NCI-H1436 (cell line): ENCODE data around the gene IRF5.

Source experiments
- DNase-seq: peaks from one replicate; lab custom pipeline; 2025; lab: John Stamatoyannopoulos, UW

Gene IRF5

GRCh38 chr7:128937647-128938543 is at the start of gene IRF5:
IRF5 (plus strand) TSS chr7:128937927; CDS start chr7:128942082, 4,155 bp downstream.
- no peak for DNase-seq

- no peak for DNase-seq
These were observed 49.5 kb upstream of the IRF5 start for GRCh38 chr7:128888039-128888755.

- no peak for DNase-seq
These were observed 49.0 kb upstream of the IRF5 start for GRCh38 chr7:128888756-128889095.

GRCh38 chr7:128889121-128889520 is 48.6 kb upstream of the IRF5 start:
- no peak for DNase-seq

- no peak for DNase-seq
These were observed 47.2 kb upstream of the IRF5 start for GRCh38 chr7:128890306-128891109.

- no peak for DNase-seq
These were observed 46.4 kb upstream of the IRF5 start for GRCh38 chr7:128891110-128891941.

GRCh38 chr7:128891942-128892269 is 45.8 kb upstream of the IRF5 start:
- no peak for DNase-seq

- no peak for DNase-seq
These were observed 45.0 kb upstream of the IRF5 start for GRCh38 chr7:128892521-128893250.

- DNase-seq, result no peak
These were observed 44.3 kb upstream of the IRF5 start for GRCh38 chr7:128893251-128894100.

- DNase-seq, result no peak
These were observed 43.7 kb upstream of the IRF5 start for GRCh38 chr7:128894101-128894440.

GRCh38 chr7:128895320-128895719 is 42.4 kb upstream of the IRF5 start:
- DNase-seq, result no peak

GRCh38 chr7:128899392-128899791 is 38.3 kb upstream of the IRF5 start:
- no peak for DNase-seq

- no peak for DNase-seq
These were observed 37.5 kb upstream of the IRF5 start for GRCh38 chr7:128900237-128900636.

- no peak for DNase-seq
These were observed 34.8 kb upstream of the IRF5 start for GRCh38 chr7:128902761-128903585.

GRCh38 chr7:128903621-128904361 is 33.9 kb upstream of the IRF5 start:
- no peak for DNase-seq

- peak; percentile 47 for DNase-seq
These were observed 33.1 kb upstream of the IRF5 start for GRCh38 chr7:128904381-128905197.

GRCh38 chr7:128906001-128906765 is 31.5 kb upstream of the IRF5 start:
- no peak for DNase-seq
